Measurements from ENCODE around the gene RPL18A.
A peak's percentile ranks its signal among the peaks of the same experiment; 100 is the strongest.

RPL18A gene

GRCh38 chr19:17910791-17911360 lies 51.2 kb downstream of the RPL18A start:
- DNase-seq: peak; percentile 61 to 79

Data from inflammatory macrophage treated with lipopolysaccharide for 1 hour (primary cell).